Activated B cell treated with CpG ODN at 0.5 μM for 24 hours (primary cell): Measurements from ENCODE around the gene CD70. TPM values are rescaled to one million over a fixed set of nuclear protein-coding genes. Genes with fewer than 3 reads are reported as not detected.
"Not testable (repeated sequence)": the region's sequence is repeated elsewhere in the genome, so short reads cannot be mapped to it uniquely, and the experiment has no call there.

Experiments
- ATAC-seq: fragments of 200-7000 bp; cut with Tn5 transposase; one replicate; pipeline ENCODE4 v1.10.0; 2021; ENCODE audit warnings: low read depth, mild to moderate bottlenecking, moderate library complexity
- CTCF ChIA-PET: fragments of 350-600 bp; sonication (Branson Sonifier 250); formaldehyde crosslinking; loops from one replicate; lab custom pipeline; 2021; ENCODE audit warnings: antibody characterized with exemption; lab: Charles Lee
- POLR2A ChIA-PET: fragments of 350-600 bp; sonication (Branson Sonifier 250); formaldehyde crosslinking; loops from one replicate; lab custom pipeline; 2021; ENCODE audit warnings: antibody characterized with exemption; lab: Charles Lee
- DNase-seq: peaks from one replicate; pipeline ENCODE4 v3.0.0; 2022
- H3K27ac Mint-ChIP-seq: one replicate; pipeline ENCODE4 v1.8.0; 2020; ENCODE audit warnings: mixed read lengths
- H3K27me3 Mint-ChIP-seq: one replicate; pipeline ENCODE4 v1.8.0; 2021; ENCODE audit warnings: mixed read lengths
- H3K36me3 Mint-ChIP-seq: one replicate; pipeline ENCODE4 v1.8.0; 2021; ENCODE audit warnings: low read depth, mixed read lengths
- H3K4me1 Mint-ChIP-seq: one replicate; pipeline ENCODE4 v1.8.0; 2021; ENCODE audit warnings: mixed read lengths
- H3K4me3 Mint-ChIP-seq: one replicate; pipeline ENCODE4 v1.8.0; 2020; ENCODE audit warnings: mild to moderate bottlenecking, mixed read lengths
- H3K9me3 Mint-ChIP-seq: one replicate; pipeline ENCODE4 v1.8.0; 2020; ENCODE audit warnings: mixed read lengths
- CTCF ChIP-seq: fragments of 200-600 bp; IDR thresholded peaks from one replicate; pipeline ENCODE4 v1.8.0; 2022; ENCODE audit warnings: antibody characterized with exemption, mild to moderate bottlenecking
- intact Hi-C: fragments of 100-400 bp; cut with micrococcal nuclease; formaldehyde crosslinking; loops from one replicate; pipeline ENCODE4 v1.15.1; 2024
- total RNA-seq: library from RNA; stranded (reverse); gene quantifications from 2 replicates; pipeline ENCODE4 v1.2.3, GENCODE V29; 2022

Gene CD70
- total RNA-seq, 1 donor from 2014 or later = 29.3 TPM

GRCh38 chr19:6568816-6569215 is 22.1 kb downstream of the CD70 start:
- Mint-ChIP-seq H3K27ac (no peak overlapping the region), H3K4me3 (no peak overlapping the region), H3K36me3 (no peaks in the 10 kb centered on the region), H3K4me1 (no peaks in the 10 kb centered on the region), H3K27me3 (peaks cover 16% of the 10 kb centered on the region), H3K9me3 (peaks cover 7% of the 10 kb centered on the region)
- intact Hi-C loops = no loop called here
- ATAC-seq (no peak), DNase-seq (no peak)
- ChIA-PET CTCF (interaction anchor here (1.0 kb wide), 1 partner anchor 64 kb away, joined by 3 read pairs; no protein-coding TSS in a partner anchor), POLR2A (interaction anchor here (0.7 kb wide), 1 partner anchor 160 kb away, joined by 4 read pairs; no protein-coding TSS in a partner anchor)
- no peak for TF ChIP-seq CTCF

- H3K27ac Mint-ChIP-seq = no peak overlapping the region
- ChIA-PET POLR2A (interaction anchor here (0.5 kb wide), 1 partner anchor 1678 kb away, joined by 3 read pairs; no protein-coding TSS in a partner anchor), CTCF (no interaction called here)
- no peak for ATAC-seq
- no peak for TF ChIP-seq CTCF
- H3K4me3 Mint-ChIP-seq = no peak overlapping the region
- no peak for DNase-seq
- H3K4me1 Mint-ChIP-seq = no peaks in the 10 kb centered on the region
- no peaks in the 10 kb centered on the region for H3K36me3 Mint-ChIP-seq
- H3K9me3 Mint-ChIP-seq = peaks cover 7% of the 10 kb centered on the region
- peaks cover 16% of the 10 kb centered on the region for H3K27me3 Mint-ChIP-seq
- intact Hi-C loops = no loop called here
Measured at GRCh38 chr19:6568010-6568526, 22.9 kb downstream of the CD70 start.

- H3K36me3 Mint-ChIP-seq, POLR2A ChIA-PET, H3K9me3 Mint-ChIP-seq, intact Hi-C loops, DNase-seq, H3K4me3 Mint-ChIP-seq, ATAC-seq, H3K27ac Mint-ChIP-seq, CTCF ChIA-PET, H3K4me1 Mint-ChIP-seq: not testable (repeated sequence)
- H3K27me3 Mint-ChIP-seq = peaks cover 11% of the 10 kb centered on the region
Measured at GRCh38 chr19:6566727-6567126, 24.2 kb downstream of the CD70 start.

GRCh38 chr19:6564393-6564792 is 26.6 kb downstream of the CD70 start:
- no peak overlapping the region for H3K27ac Mint-ChIP-seq
- ChIA-PET CTCF (interaction anchor here (0.6 kb wide), 1 partner anchor 299 kb away, joined by 4 read pairs; no protein-coding TSS in a partner anchor), POLR2A (interaction anchor here (0.7 to 2.2 kb wide), 3 partner anchors 13 to 48 kb away, joined by 3 to 9 read pairs (median 7); no protein-coding TSS in a partner anchor)
- H3K4me1 Mint-ChIP-seq = no peaks in the 10 kb centered on the region
- no peaks in the 10 kb centered on the region for H3K36me3 Mint-ChIP-seq
- H3K9me3 Mint-ChIP-seq = peaks cover 3% of the 10 kb centered on the region
- peak; percentile 47 for ATAC-seq
- intact Hi-C loops = no loop called here
- H3K4me3 Mint-ChIP-seq = no peak overlapping the region
- DNase-seq = no peak
- TF ChIP-seq CTCF = no peak
- H3K27me3 Mint-ChIP-seq = peaks cover 5% of the 10 kb centered on the region

GRCh38 chr19:6562437-6562836 is 28.5 kb downstream of the CD70 start:
- ChIA-PET POLR2A (interaction anchor here (0.7 to 0.9 kb wide), 4 partner anchors 28 to 1288 kb away, joined by 3 to 4 read pairs (median 3); no protein-coding TSS in a partner anchor), CTCF (interaction anchor here (0.8 to 1.1 kb wide), 3 partner anchors 15 to 70 kb away, joined by 3 read pairs; no protein-coding TSS in a partner anchor)
- not testable (repeated sequence) for ATAC-seq, H3K4me1 Mint-ChIP-seq, DNase-seq, H3K36me3 Mint-ChIP-seq, H3K27me3 Mint-ChIP-seq, H3K4me3 Mint-ChIP-seq, H3K9me3 Mint-ChIP-seq, H3K27ac Mint-ChIP-seq
- intact Hi-C loops = loop anchor here (2.0 kb wide), 1 partner anchor 300 kb away; no protein-coding TSS in a partner anchor

- ChIA-PET CTCF (no interaction called here), POLR2A (interaction anchor here (0.6 kb wide), 1 partner anchor 31 kb away, joined by 9 read pairs; no protein-coding TSS in a partner anchor)
- Mint-ChIP-seq H3K4me3 (no peak overlapping the region), H3K36me3 (no peaks in the 10 kb centered on the region), H3K4me1 (peaks cover 11% of the 10 kb centered on the region), H3K9me3 (no peaks in the 10 kb centered on the region), H3K27me3 (no peaks in the 10 kb centered on the region), H3K27ac (no peak overlapping the region)
- no peak for ATAC-seq
- intact Hi-C loops = no loop called here
- DNase-seq = no peak
- no peak for TF ChIP-seq CTCF
Measured at GRCh38 chr19:6556480-6557195, 34.3 kb downstream of the CD70 start.
